ENCODE measurements around the gene ZNF423. TPM values are rescaled to one million over a fixed set of nuclear protein-coding genes. Genes with fewer than 3 reads are reported as not detected.
A peak's percentile ranks its signal among the peaks of the same experiment; 100 is the strongest.

ZNF423 gene
- polyA plus RNA-seq, 3 donors, result 24.5 to 27.3 (median 26.2) TPM

GRCh38 chr16:49828533-49829267 is 27.2 kb downstream of the ZNF423 start:
- no peak for DNase-seq (ENCODE audit: low read depth in 3 of 3, low spot score in 2 of 3)

GRCh38 chr16:49827805-49828438 is 28.0 kb downstream of the ZNF423 start:
- peak in 1 of 3 donors; percentile 65 for DNase-seq (ENCODE audit: low read depth in 3 of 3, low spot score in 2 of 3)

- no peak for DNase-seq (ENCODE audit: low read depth in 3 of 3, low spot score in 2 of 3)
These were observed 29.4 kb downstream of the ZNF423 start for GRCh38 chr16:49826515-49826914.

- DNase-seq (ENCODE audit: low read depth in 3 of 3, low spot score in 2 of 3), result no peak
These were observed 30.9 kb downstream of the ZNF423 start for GRCh38 chr16:49825041-49825440.

GRCh38 chr16:49824593-49824992 is 31.3 kb downstream of the ZNF423 start:
- DNase-seq (ENCODE audit: low read depth in 3 of 3, low spot score in 2 of 3), result no peak

GRCh38 chr16:49822649-49823370 is 33.1 kb downstream of the ZNF423 start:
- DNase-seq (ENCODE audit: low read depth in 3 of 3, low spot score in 2 of 3), result no peak

- DNase-seq (ENCODE audit: low read depth in 3 of 3, low spot score in 2 of 3), result no peak
These were observed 34.2 kb downstream of the ZNF423 start for GRCh38 chr16:49821614-49822282.

GRCh38 chr16:49821156-49821555 is 34.8 kb downstream of the ZNF423 start:
- DNase-seq (ENCODE audit: low read depth in 3 of 3, low spot score in 2 of 3), result no peak

- DNase-seq (ENCODE audit: low read depth in 3 of 3, low spot score in 2 of 3), result no peak
These were observed 38.0 kb downstream of the ZNF423 start for GRCh38 chr16:49817754-49818507.

- no peak for DNase-seq (ENCODE audit: low read depth in 3 of 3, low spot score in 2 of 3)
These were observed 39.0 kb downstream of the ZNF423 start for GRCh38 chr16:49816875-49817274.

GRCh38 chr16:49811644-49812334 is 44.1 kb downstream of the ZNF423 start:
- no peak for DNase-seq (ENCODE audit: low read depth in 3 of 3, low spot score in 2 of 3)

- no peak for DNase-seq (ENCODE audit: low read depth in 3 of 3, low spot score in 2 of 3)
These were observed 45.1 kb downstream of the ZNF423 start for GRCh38 chr16:49810831-49811230.

GRCh38 chr16:49809561-49809960 is 46.4 kb downstream of the ZNF423 start:
- no peak for DNase-seq (ENCODE audit: low read depth in 3 of 3, low spot score in 2 of 3)

- no peak for DNase-seq (ENCODE audit: low read depth in 3 of 3, low spot score in 2 of 3)
These were observed 46.9 kb downstream of the ZNF423 start for GRCh38 chr16:49809062-49809461.

GRCh38 chr16:49806446-49806845 is 49.5 kb downstream of the ZNF423 start:
- no peak for DNase-seq (ENCODE audit: low read depth in 3 of 3, low spot score in 2 of 3)

GRCh38 chr16:49801290-49801689 is 54.6 kb downstream of the ZNF423 start:
- DNase-seq (ENCODE audit: low read depth in 3 of 3, low spot score in 2 of 3), result no peak

GRCh38 chr16:49800876-49801275 is 55.0 kb downstream of the ZNF423 start:
- no peak for DNase-seq (ENCODE audit: low read depth in 3 of 3, low spot score in 2 of 3)

- DNase-seq (ENCODE audit: low read depth in 3 of 3, low spot score in 2 of 3), result no peak
These were observed 55.5 kb downstream of the ZNF423 start for GRCh38 chr16:49800441-49800840.

GRCh38 chr16:49799172-49799571 is 56.7 kb downstream of the ZNF423 start:
- DNase-seq (ENCODE audit: low read depth in 3 of 3, low spot score in 2 of 3), result no peak

- no peak for DNase-seq (ENCODE audit: low read depth in 3 of 3, low spot score in 2 of 3)
These were observed 60.4 kb downstream of the ZNF423 start for GRCh38 chr16:49795513-49795912.

All from right renal cortex interstitium (tissue), 3 donors.